HepG2 (cell line): ENCODE measurements around the gene TEDC1. TPM values are rescaled to one million over a fixed set of nuclear protein-coding genes. Genes with fewer than 3 reads are reported as not detected.

Experiments used
- CBX5 ChIP-seq: sonication (generic); formaldehyde crosslinking; IDR thresholded peaks from 2 replicates; pipeline ENCODE4 v1.4.0; 2020; ENCODE audit warnings: missing genetic modification reagents, borderline replicate concordance
- CENPX ChIP-seq: sonication (generic); formaldehyde crosslinking; IDR thresholded peaks from 2 replicates; pipeline ENCODE4 v1.9.0; 2021; ENCODE audit warnings: mild to moderate bottlenecking, missing genetic modification reagents, moderate library complexity
- CERS6 ChIP-seq: sonication (generic); formaldehyde crosslinking; IDR thresholded peaks from 2 replicates; pipeline ENCODE4 v1.5.0; 2020; ENCODE audit warnings: missing genetic modification reagents
- ETV5 ChIP-seq: IDR thresholded peaks from 2 replicates; pipeline ENCODE4 v1.6.1; 2018; ENCODE audit warnings: missing biosample characterization, missing genetic modification reagents, inconsistent platforms, borderline replicate concordance
- FOXA1 ChIP-seq, 2 experiments: fragments of 450-650 bp in 1 of 2; sonication (generic) in 1 of 2; formaldehyde crosslinking in 1 of 2; IDR thresholded peaks; 2 replicates each; pipeline versions ENCODE4 v1.4.0 to v1.6.1; 2016 to 2020; ENCODE audit warnings: missing genetic modification reagents in 1 of 2
- HDAC1 ChIP-seq: sonication (generic); formaldehyde crosslinking; IDR thresholded peaks from 2 replicates; pipeline ENCODE4 v1.5.1; 2020; ENCODE audit warnings: mild to moderate bottlenecking, missing genetic modification reagents
- JUND ChIP-seq: sonication (generic); formaldehyde crosslinking; IDR thresholded peaks from 2 replicates; pipeline ENCODE4 v1.8.0; 2022; ENCODE audit warnings: mild to moderate bottlenecking, missing genetic modification reagents
- MIER2 ChIP-seq: IDR thresholded peaks from 2 replicates; pipeline ENCODE4 v1.6.1; 2016; ENCODE audit warnings: missing biosample characterization, missing genetic modification reagents
- NAIF1 ChIP-seq: sonication (generic); formaldehyde crosslinking; IDR thresholded peaks from 2 replicates; pipeline ENCODE4 v1.5.0; 2020; ENCODE audit warnings: mild to moderate bottlenecking, missing genetic modification reagents, borderline replicate concordance
- NPAS2 ChIP-seq: sonication (generic); formaldehyde crosslinking; IDR thresholded peaks from 2 replicates; pipeline ENCODE4 v1.8.0; 2022; ENCODE audit warnings: mild to moderate bottlenecking, missing genetic modification reagents, borderline replicate concordance
- PITX1 ChIP-seq: sonication (generic); formaldehyde crosslinking; IDR thresholded peaks from 2 replicates; pipeline ENCODE4 v1.5.1; 2020; ENCODE audit warnings: mild to moderate bottlenecking, missing genetic modification reagents
- PLRG1 ChIP-seq: fragments of 450-650 bp; conservative IDR thresholded peaks from 2 replicates; pipeline ENCODE4 v1.6.1; 2016
- PRMT3 ChIP-seq: sonication (generic); formaldehyde crosslinking; IDR thresholded peaks from 2 replicates; pipeline ENCODE4 v1.8.1; 2022; ENCODE audit warnings: low read depth, mild to moderate bottlenecking, moderate library complexity, missing genetic modification reagents, borderline replicate concordance
- TFDP1 ChIP-seq: IDR thresholded peaks from 2 replicates; pipeline ENCODE4 v1.6.1; 2016; ENCODE audit warnings: missing compliant biosample characterization, missing genetic modification reagents, borderline replicate concordance
- TRAFD1 ChIP-seq: sonication (generic); formaldehyde crosslinking; IDR thresholded peaks from 2 replicates; pipeline ENCODE4 v1.5.1; 2020; ENCODE audit warnings: missing genetic modification reagents, mild to moderate bottlenecking, borderline replicate concordance
- ZNF263 ChIP-seq: sonication (generic); formaldehyde crosslinking; IDR thresholded peaks from 2 replicates; pipeline ENCODE4 v1.4.0; 2020; ENCODE audit warnings: missing genetic modification reagents
- ZNF619 ChIP-seq: sonication (generic); formaldehyde crosslinking; IDR thresholded peaks from 2 replicates; pipeline ENCODE4 v1.4.0; 2020; ENCODE audit warnings: mild to moderate bottlenecking, missing genetic modification reagents
- ZNF687 ChIP-seq: sonication (generic); formaldehyde crosslinking; IDR thresholded peaks from 2 replicates; pipeline ENCODE4 v1.5.1; 2020; ENCODE audit warnings: mild to moderate bottlenecking, missing genetic modification reagents, moderate library complexity
- ZNF784 ChIP-seq: sonication (generic); formaldehyde crosslinking; IDR thresholded peaks from 2 replicates; pipeline ENCODE4 v1.5.1; 2020; ENCODE audit warnings: missing genetic modification reagents, mild to moderate bottlenecking, borderline replicate concordance
- ZSCAN21 ChIP-seq: sonication (generic); formaldehyde crosslinking; IDR thresholded peaks from 2 replicates; pipeline ENCODE4 v1.8.0; 2022; ENCODE audit warnings: mild to moderate bottlenecking, missing genetic modification reagents, moderate library complexity, borderline replicate concordance
- polyA plus RNA-seq, 8 experiments: library from polyadenylated mRNA; depleted of rRNA in 3 of 8; stranded (reverse) in 7 of 8; unstranded in 1 of 8; fragments of >200 nt; fragmentation: Illumina TruSeq in 4 of 8; extraction: Trizol in 4 of 8; gene quantifications; 2 replicates each; pipeline versions ENCODE4 v1.2.1 to v1.2.3, GENCODE V29; 2011 to 2016; ENCODE audit warnings: low read depth in 4 of 8, missing spikeins in 1 of 8, mixed read lengths in 1 of 8; ENCODE audit not compliant: insufficient read depth in 1 of 8
- total RNA-seq, 5 experiments: library from RNA; depleted of rRNA; stranded (reverse); fragments of >200 nt; fragmentation: Illumina TruSeq; extraction: Trizol; gene quantifications; 2 replicates each; pipeline ENCODE4 v1.2.3, GENCODE V29; 2016; ENCODE audit warnings: low read depth in 1 of 5

The TEDC1 gene
- total and polyA plus RNA-seq, 2 of the 13 experiments (the other 11 are each of a cell fraction or from before 2014, with no cell fraction given) = 5.7 to 27.4 TPM

GRCh38 chr14:105499256-105500035, 8.4 kb downstream of the TEDC1 start (continued):
- peak; percentile 64; the same call in 1 of the 2 replicates for TF ChIP-seq CERS6
- TF ChIP-seq MIER2 = no peak; the same call in 1 of the 2 replicates
- peak; percentile 59; the same call in 1 of the 2 replicates for TF ChIP-seq ZNF784
- TF ChIP-seq NPAS2 = no peak
- peak; percentile 92; the same call in 1 of the 2 replicates for TF ChIP-seq PITX1
- peak; percentile 85 for TF ChIP-seq HDAC1 (CRISPR knock-in tag)
- TF ChIP-seq ZNF263 (CRISPR knock-in tag) = peak; percentile 98
- TF ChIP-seq FOXA1 (IDR thresholded peaks at IDR 0.05) = no peak
- no peak for TF ChIP-seq FOXA1 (CRISPR knock-in tag; IDR thresholded peaks at IDR 0.05)
- TF ChIP-seq ETV5 (CRISPR knock-in tag) = peak; percentile 93
- no peak; the same call in 1 of the 2 replicates for TF ChIP-seq ZNF619 (CRISPR knock-in tag)
- peak; percentile 53; the same call in 1 of the 2 replicates for TF ChIP-seq TFDP1 (CRISPR knock-in tag)
- TF ChIP-seq TRAFD1 = no peak
- TF ChIP-seq PLRG1 = no peak
- peak; percentile 46; the same call in 1 of the 2 replicates for TF ChIP-seq NAIF1 (CRISPR knock-in tag)
- no peak for TF ChIP-seq JUND (CRISPR knock-in tag)
- TF ChIP-seq CENPX (CRISPR knock-in tag) = no peak
- TF ChIP-seq CBX5 (CRISPR knock-in tag) = peak; percentile 26; the same call in 1 of the 2 replicates
- TF ChIP-seq ZNF687 = peak; percentile 96
- TF ChIP-seq ZSCAN21 = peak; percentile 43
- TF ChIP-seq PRMT3 = no peak
